HG03066 (cell line): ENCODE results near the gene LRRTM4.

Source experiments
- ATAC-seq: cut with Tn5 transposase; IDR thresholded peaks from one replicate; pipeline ENCODE4 v1.9.1; 2021; ENCODE audit warnings: low read depth; ENCODE audit not compliant: unreplicated experiment

The LRRTM4 gene

DNA sequence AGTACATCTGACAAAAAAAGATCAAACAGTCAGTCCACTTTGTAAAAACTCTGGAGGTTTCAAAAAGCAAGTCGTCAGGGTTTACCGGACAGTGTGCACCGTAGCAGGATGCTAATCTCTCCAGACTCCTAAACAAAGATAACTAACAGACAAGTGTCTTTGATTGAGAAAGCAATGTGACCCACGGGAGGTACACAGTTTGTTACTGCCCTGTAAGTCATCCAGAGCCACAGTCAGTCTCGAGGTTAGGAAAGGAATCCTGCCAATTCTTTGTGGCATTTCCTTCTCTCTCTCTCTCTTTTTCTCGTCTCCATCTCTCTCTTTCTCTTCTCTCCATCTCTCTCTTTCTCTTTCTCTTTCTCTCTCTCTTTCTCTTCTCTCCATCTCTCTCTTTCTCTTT, 42.8 kb downstream of the LRRTM4 start:
- no peak for ATAC-seq

DNA sequence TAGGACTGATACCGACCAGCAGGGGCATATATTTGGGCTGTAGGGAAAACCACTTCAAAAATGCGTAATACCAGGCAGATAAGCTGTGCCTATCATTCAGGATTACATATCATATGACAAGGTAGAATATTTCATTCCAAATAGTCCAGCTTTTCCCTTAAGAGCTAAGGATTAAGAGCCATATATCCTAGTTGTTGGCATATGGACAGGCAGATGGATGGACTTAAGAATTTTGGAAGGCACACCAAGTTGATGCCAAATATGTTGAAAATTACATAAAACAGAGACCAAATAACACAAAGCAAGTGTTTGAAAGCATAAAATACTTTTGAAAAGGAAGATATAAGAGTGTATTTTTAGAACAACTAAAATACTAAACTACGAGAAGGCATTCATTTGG, 52.1 kb downstream of the LRRTM4 start:
- no peak for ATAC-seq

DNA sequence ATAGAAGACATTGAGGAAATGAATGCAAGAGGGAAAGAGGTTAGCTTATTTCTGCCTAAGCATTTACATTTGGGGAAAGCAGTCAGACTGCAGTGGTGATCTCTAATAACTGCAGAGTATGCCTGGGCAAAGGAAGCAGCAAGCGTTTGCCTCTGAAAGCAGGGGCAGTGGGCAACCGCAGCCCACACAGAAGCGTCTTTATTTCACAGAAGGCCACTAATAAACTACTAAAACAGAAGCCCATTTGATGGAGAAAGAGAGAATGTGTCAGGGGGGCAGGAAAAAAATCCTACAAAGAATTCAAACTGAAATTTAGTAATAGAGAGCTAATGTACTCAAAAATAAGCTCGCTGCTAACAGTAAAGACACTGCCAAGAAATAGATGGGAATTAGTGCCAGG, 53.1 kb downstream of the LRRTM4 start:
- ATAC-seq, result no peak

DNA sequence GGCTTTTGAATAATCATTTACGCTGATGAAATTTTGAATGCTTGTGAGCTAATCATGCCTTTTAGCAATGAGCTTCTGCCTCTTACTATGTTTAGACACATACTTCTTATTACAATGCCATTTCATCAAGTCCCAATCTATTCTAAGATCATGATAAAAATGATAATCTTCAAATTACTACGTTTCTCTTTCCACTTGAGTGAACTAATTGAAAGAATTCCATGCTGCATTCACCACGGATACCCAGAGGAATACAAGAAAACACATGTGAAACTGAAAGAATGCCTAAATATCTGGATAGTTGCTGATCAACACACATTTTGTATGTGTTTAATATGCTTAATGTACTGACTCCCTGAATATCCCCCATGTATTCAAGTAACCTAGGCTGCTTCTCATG, 62.3 kb downstream of the LRRTM4 start:
- no peak for ATAC-seq

DNA sequence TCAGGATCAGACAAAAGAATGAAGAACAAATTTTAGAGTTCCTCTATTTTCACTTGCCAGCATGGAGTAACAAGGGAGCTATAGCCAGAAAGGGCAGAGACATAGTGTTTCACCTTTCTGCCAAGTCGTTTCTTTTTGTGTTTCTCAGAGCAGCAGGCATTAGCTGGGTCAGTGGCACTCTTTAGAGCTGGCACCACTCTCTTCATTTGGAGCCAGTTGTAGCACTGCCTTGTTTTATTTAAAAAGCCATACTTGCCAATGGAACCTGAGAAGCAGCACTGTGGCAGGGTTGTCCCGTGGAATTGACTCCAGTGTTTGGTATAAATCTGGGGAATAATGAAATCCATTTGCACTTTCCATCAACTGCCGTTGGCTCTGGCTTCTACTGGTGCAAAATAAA, 64.0 kb downstream of the LRRTM4 start:
- ATAC-seq, result no peak

DNA sequence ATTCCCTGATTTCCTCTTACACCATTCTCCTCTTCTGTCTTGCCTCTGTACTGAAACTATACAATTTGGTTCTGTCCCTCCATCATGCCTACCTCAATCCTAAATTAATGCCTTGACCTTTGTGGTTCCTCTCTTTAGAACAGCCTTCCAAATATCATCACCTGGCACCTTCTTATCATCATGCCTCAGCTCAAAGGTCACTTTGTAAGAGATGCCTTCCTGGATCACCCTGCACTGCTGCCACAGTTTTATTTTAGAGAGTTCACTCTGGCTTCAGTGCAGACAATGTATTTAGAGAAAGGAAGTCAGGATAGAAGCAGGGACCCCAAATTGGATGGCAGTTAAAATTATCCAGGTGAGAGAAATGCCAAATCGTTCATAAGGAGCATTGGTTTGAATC, 64.5 kb downstream of the LRRTM4 start:
- no peak for ATAC-seq

DNA sequence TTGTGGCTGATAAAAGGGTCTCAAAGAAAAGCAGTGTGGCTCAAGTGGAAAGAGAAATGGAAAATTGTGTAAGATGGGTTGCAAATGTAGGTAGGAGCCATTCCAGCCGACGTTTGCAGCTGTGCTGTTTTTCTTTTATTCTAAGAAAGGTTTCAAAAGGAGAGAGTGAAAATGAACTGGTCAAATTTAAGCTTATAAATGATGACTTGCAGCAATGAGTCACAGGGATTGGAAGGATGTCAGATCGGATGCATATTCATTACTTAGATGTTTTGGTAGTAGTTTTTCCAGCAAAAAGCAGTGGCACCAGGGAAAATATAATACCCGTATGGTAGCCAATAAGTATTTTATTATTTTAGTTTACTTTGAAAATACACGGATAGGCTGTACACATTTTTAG, 79.1 kb downstream of the LRRTM4 start:
- ATAC-seq, result no peak

DNA sequence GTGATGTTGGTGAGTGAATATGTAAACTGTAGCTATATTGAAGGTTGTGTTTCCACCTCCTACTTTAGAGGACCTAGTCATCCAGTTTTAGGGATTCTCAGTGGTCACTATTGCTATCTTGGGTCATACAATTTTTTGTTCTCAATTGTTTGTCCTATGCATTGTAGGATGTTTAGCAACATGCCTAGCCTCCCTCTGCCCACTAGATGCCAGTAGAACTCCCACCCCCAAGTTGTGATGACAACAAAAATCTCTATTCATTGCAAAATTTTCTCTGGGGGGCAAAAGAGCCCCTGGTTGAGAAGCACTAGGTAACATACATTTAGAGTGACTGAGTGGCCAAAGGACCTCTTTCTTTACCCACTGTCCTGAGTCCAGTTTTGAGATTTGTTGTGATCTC, 87.3 kb downstream of the LRRTM4 start:
- ATAC-seq, result no peak

DNA sequence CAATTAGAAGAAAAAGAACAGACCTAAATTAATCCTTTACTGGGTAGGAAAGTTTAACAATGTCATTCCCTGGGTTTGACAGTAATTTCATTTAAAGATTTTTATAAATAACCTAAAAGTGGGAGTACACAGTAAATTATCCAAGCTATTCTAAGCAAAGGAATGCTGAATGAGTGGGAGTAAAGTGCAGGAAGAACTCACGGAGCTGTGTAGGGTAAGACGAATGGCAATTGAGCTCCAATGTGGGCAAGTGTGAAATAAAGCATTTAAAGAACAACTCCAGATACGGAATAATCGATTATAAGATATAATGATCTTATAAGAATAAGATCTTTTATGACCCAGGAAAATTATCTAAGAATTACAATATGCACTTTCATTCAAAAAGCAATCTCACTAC, 93.2 kb downstream of the LRRTM4 start:
- no peak for ATAC-seq

DNA sequence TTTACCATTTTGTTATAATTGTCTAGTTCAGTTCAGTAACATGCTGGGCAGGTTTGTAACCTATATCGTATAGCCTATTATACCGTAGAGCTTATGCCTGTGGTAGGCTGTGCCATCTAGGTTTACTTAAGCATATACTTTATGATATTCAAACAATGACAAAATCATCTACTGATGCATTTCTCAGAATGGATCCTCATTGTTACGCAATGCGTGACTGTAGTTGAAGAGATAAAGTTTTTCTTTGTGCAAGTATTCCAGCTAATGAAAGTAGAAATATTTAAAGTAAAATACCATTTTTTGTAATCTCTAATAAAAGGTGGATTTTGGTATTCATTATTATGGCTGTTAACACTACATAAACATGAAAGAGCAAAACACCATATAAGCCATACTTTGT, 100.2 kb downstream of the LRRTM4 start:
- ATAC-seq, result no peak

DNA sequence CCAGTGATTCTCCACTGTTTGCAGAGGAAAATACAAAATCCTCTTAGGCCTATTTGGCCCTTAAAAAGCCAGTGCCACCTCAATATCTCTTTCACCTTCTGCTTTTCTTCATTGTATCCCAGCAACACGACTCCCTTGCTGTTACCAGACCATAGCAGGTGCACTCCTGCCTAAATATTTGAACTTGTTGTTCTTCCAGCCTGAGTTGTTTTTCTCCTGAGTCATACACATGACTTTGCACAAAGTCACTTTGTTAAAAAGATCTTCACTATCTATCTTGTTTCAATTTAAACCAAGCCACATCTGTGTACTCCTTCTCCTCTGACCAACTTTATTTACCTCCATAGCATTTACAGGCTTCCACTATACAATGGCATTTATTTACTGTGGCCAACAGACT, 103.6 kb downstream of the LRRTM4 start:
- ATAC-seq, result no peak

DNA sequence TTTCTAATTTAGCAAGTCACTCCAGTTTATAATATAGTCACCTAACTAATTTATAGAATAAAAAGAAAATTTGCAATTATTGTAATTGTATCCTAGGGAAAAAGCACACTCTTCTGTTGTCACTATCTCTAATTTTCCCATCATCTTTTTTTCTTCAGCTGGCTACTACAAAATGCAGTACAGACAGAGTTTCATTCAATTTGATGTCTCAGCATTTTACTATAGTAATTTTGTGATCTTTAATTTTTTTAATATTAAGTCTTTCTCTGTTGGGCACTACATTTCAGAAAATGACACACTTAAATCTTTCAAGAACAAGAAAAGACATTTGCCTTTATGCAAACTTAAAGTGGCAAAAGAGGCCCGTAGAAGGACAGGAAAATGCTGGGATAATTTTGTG, 118.0 kb downstream of the LRRTM4 start:
- no peak for ATAC-seq

DNA sequence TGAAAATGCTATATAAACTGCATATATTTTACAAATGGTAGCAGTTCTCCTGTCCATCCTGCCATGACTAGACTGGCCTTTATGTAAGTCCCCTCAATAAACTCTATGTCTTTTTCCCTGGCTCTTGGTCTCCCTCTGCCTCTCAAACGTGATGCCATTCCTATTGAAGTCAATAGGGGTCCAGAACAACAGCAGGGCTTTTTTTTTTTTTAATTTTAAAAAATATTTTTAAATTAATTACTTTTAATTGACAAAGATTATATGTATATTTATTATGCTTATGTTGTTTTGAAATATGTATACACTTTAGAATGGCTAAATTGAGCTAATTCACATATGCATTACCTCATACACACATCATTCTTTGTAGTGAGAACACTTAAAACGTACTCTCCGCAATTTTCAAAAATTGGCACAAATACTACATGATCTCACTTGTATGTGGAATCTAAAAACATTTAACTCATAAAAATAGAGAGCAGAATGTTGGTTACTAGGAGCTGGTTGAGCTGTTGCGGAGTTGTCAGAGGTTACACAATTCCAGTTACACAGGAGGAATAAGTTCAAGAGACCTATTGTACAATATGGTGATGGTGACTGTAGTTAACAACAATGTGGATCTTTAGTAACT, 123.1 kb downstream of the LRRTM4 start:
- no peak for ATAC-seq

DNA sequence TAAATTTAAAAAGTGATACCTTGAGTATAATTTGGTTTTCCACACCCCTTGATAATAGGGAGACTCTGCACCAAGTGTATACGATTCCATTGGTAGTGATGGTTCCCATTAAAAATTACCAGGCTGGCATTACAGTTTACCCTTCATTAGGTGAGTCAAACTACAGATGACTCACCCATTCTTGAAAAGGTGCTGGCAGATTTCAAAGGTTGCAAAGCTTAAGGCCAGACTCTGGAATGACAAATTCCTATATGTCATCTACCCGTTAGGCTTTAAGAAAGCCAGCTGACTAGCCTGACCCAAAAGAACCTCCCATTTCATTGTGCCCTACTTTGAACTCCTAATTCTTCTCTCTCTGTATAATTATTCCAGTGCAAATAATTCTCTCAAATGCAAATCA, 124.4 kb downstream of the LRRTM4 start:
- ATAC-seq, result no peak

DNA sequence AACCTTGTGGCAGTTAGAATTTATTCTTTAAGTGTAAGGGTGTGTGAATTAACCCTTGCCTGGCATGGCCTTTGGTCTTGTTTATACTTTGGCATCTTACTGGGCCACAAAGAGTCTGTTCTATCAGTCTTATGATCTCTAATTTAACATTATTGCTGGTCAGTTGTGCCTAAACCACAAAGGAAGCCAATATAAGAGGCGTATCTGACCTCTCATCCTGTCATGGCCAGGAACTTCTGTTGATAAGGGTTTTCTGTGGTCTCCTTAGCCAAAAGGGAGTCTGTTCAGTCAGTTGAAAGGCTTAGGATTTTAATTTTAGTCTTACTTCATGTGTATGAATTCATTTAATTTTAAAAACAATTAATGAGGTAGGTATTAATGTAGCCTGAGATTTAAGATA, 127.2 kb downstream of the LRRTM4 start:
- no peak for ATAC-seq

DNA sequence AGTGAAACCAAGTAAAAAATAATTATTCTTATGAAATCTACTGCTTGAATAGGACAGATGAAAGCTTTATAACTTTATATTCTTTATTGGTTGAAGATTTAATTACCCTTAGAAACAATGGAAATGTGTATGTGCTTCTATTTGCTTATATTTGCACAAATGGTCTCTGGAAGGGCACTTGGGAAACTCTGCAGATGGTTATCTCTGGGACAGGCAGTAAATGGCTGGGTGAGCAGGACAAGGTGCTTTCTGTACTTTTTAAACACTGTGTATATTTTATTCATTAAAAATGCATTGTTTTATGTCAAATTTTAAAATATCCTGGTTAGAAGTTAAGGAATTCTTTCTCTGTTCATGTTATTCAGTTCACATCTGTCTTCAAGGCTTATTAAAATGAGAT, 131.1 kb downstream of the LRRTM4 start:
- no peak for ATAC-seq

DNA sequence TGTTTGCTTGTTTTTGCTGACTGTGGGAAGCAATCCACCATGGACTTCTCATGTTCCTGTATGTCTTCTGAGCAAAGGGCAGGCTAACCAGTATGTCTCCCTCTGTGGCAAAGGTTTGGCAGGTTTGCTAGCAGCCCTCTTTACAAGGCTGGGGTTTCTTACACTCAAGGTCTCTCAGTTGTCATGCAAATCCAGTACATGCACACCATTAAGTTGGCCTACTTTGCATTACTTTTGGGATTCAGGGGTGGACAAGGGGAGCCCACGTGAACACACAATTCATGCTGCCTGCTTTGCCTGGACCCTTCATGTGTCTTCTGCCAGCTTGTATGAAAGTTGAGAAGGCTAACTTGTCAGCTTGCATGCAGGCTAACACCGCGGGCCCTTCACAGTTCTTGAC, 134.9 kb downstream of the LRRTM4 start:
- ATAC-seq, result no peak

DNA sequence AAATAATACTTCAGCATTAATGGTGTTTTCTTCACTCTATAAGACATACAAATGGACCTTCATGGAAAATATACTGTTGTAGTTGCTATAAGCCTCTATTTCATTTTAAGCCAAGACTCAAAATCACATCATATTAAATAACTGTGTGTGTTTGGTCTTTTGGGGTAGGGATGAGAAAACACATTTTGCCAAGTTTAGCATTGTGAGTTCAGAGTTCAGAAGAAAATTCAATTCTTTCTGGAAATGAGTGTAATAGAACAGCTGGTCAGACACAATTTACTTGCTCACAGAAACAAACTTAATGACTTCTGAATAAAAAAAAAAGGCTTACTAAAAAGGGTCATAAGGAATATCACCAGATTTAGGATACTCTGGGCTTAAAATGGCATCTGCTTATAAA, 149.5 kb downstream of the LRRTM4 start:
- no peak for ATAC-seq

DNA sequence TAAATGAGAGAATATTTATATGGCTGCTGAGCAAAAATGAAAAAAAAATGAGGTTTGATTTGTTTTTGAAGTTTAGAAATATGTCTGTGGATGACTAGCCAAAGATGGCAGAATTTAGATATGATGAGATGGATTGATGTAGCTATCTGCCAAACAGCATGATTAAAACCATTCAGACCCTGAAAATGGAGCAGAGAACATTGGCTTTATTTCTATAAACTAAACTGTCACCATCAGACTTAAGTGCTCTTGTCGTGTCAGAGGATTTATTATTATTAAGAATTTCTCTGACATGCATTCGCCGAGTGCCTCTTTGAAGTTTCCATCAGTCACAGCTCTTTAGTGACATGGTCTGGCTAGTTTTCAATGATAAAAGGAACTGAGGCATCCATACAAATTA, 151.7 kb downstream of the LRRTM4 start:
- no peak for ATAC-seq

DNA sequence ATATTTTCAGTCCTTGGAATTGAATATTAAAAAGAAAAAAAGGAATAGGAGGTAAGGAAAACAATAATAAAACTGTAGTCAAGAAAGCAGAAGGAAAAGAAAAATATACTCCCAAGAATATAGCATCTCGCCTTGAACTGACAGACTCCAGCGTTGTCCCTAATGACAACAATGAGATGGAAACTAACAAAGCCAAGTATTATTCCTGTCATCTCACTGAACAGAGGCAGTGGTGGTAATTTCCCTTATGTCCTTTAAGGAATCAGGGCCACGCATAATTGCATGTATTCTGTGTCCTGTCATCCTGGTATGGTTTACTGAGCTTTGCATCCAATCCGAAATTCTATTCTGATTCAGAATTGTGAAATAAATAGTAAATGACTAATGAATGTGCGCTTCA, 158.9 kb downstream of the LRRTM4 start:
- no peak for ATAC-seq

DNA sequence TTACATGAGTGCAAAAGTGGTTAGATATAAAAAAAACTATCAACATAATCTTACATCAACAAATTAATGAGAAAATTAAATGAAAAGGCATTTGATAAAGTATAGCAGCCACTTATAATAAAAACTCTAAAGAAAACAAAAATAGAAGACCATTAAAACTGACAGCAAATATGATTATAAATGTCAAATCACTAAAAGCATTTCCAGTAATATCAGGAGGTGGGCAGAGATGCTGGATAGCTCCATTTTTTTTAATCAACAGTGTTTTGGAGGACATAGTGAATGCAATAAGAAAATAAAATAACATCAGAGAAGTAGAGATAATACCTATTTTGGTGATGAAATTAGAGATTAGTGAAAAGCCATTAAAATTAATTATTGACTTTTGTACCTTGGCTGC, 173.4 kb downstream of the LRRTM4 start:
- no peak for ATAC-seq

DNA sequence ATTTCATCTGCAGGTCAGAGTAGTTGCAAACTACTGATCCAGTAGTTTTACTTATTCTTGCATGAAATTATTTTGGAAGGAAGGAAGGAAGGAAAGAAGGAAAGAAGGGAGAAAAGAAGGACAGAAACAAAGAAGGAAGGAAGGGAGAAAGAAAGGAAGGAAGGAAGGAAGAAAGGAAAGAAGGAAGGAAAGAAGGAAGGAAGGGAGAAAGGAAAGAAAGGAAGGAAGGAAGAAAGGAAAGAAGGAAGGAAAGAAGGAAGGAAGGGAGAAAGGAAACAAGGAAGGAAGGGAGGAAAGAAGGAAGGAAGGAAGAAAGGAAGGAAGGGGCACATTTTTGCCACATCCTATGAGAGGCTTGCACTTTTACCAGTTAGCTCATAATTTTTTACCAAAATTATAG, 186.2 kb downstream of the LRRTM4 start:
- ATAC-seq, result no peak
